ENCODE measurements around the gene RAPGEF2. TPM values are rescaled to one million over a fixed set of nuclear protein-coding genes. Genes with fewer than 3 reads are reported as not detected.

RAPGEF2 gene
- total and polyA plus RNA-seq, 9 of the 15 experiments (the other 6 are each of a cell fraction or from before 2014, with no cell fraction given) = 3.1 to 32.6 (median 23.1) TPM

GRCh38 chr4:159250751-159251325, 148.0 kb downstream of the RAPGEF2 start:
- H3K4me2 ChIP-seq (ENCODE audit: insufficient read depth, low read length) = no peak overlapping the region
- no peaks in the 10 kb centered on the region; the same call in 1 of the 2 replicates for H3K9me3 ChIP-seq (replicated peaks; ENCODE audit: control insufficient read depth, insufficient read depth, low read depth, low read length)
- H2AFZ ChIP-seq (ENCODE audit: low read depth, low read length) = no peak overlapping the region
- 0 out of 3 replicates have a peak, but pooled peaks cover 2% of the 10 kb centered on the region for H3K36me3 ChIP-seq (ENCODE audit: control insufficient read depth, insufficient read depth, low read length)
- H3K27me3 ChIP-seq (ENCODE audit: control insufficient read depth in 2 of 2, insufficient read depth in 2 of 2, low read length in 2 of 2) = no peaks in the 10 kb centered on the region
- WGBS (ENCODE audit: insufficient coverage, low coverage, missing lambda C conversion rate) = over 99% methylated on average over 17 of the region's 35 CpGs
- H3K9ac ChIP-seq (ENCODE audit: insufficient read depth in 1 of 2, low read depth in 2 of 2, low read length in 2 of 2) = no peak overlapping the region
- H3K4me3 ChIP-seq = no peak overlapping the region
- H3K9me1 ChIP-seq (ENCODE audit: control insufficient read depth, insufficient read depth, low read length) = no peaks in the 10 kb centered on the region
- H3K4me1 ChIP-seq (replicated peaks in 1 of 2; ENCODE audit: control insufficient read depth in 2 of 2, insufficient read depth in 2 of 2, low read length in 2 of 2) = no peaks in the 10 kb centered on the region
- no peaks in the 10 kb centered on the region for H3K79me2 ChIP-seq (ENCODE audit: control insufficient read depth, insufficient read depth, low read length)
- H3K27ac ChIP-seq (ENCODE audit: extremely low read depth, low read depth, low read length) = no peak overlapping the region
- intact Hi-C loops (cut with micrococcal nuclease) (no loop called here), in situ Hi-C loops (cut with MboI) (no loop called here)
- ChIA-PET CTCF (ENCODE audit: low intra/inter-chr PET ratio) (no interaction called here), POLR2A (no interaction called here)
- BruUV-seq (replicated peaks) = no TSS peak
- no peaks in the 10 kb centered on the region for H4K20me1 ChIP-seq (replicated peaks; ENCODE audit: control insufficient read depth, insufficient read depth, low read length)
- FAIRE-seq (no peak), ATAC-seq (no peak), DNase-seq (ENCODE audit: extremely low read depth in 1 of 4, low spot score in 3 of 4) (no peak)
- TF ChIP-seq ZFPM2 (CRISPR knock-in tag; IDR thresholded peaks at IDR 0.05) = no peak
- no peak for TF ChIP-seq ZBTB40 (IDR thresholded peaks at IDR 0.05)
- no peak for TF ChIP-seq ZBTB40 (CRISPR knock-in tag; IDR thresholded peaks at IDR 0.05)
- TF ChIP-seq HEY1 (CRISPR knock-in tag; IDR thresholded peaks at IDR 0.05; ENCODE audit: borderline replicate concordance) = no peak
- no peak for TF ChIP-seq ZNF668 (CRISPR knock-in tag; IDR thresholded peaks at IDR 0.05)
- no peak for TF ChIP-seq ZBTB11 (CRISPR knock-in tag; IDR thresholded peaks at IDR 0.05)
- TF ChIP-seq ZBTB33 (CRISPR knock-in tag; IDR thresholded peaks at IDR 0.05) = peak; percentile 46; the same call in 1 of the 2 replicates
